HS-5 (cell line): Measurements from ENCODE around the gene PSD4.

Experiments
- DNase-seq: peaks from one replicate; pipeline ENCODE4 v3.0.0-alpha.2; 2012; ENCODE audit warnings: low read depth

The PSD4 gene

GRCh38 chr2:113223813-113224212, 50.0 kb downstream of the PSD4 start:
- DNase-seq = no peak

GRCh38 chr2:113224647-113225236, 51.0 kb downstream of the PSD4 start:
- DNase-seq = no peak

GRCh38 chr2:113225263-113226259, 51.8 kb downstream of the PSD4 start:
- no peak for DNase-seq

- DNase-seq = no peak
These were observed 52.7 kb downstream of the PSD4 start for GRCh38 chr2:113226462-113226861.

- DNase-seq = no peak
These were observed 53.5 kb downstream of the PSD4 start for GRCh38 chr2:113227290-113227689.

- no peak for DNase-seq
These were observed 53.9 kb downstream of the PSD4 start for GRCh38 chr2:113227698-113228097.

GRCh38 chr2:113228351-113228750, 54.6 kb downstream of the PSD4 start:
- no peak for DNase-seq

- no peak for DNase-seq
These were observed 55.4 kb downstream of the PSD4 start for GRCh38 chr2:113228991-113229716.

- DNase-seq = no peak
These were observed 56.0 kb downstream of the PSD4 start for GRCh38 chr2:113229795-113230194.

GRCh38 chr2:113230531-113230930, 56.8 kb downstream of the PSD4 start:
- DNase-seq = no peak

GRCh38 chr2:113231064-113231463, 57.3 kb downstream of the PSD4 start:
- no peak for DNase-seq

GRCh38 chr2:113232123-113232522, 58.4 kb downstream of the PSD4 start:
- DNase-seq = no peak

GRCh38 chr2:113232740-113233139, 59.0 kb downstream of the PSD4 start:
- no peak for DNase-seq

GRCh38 chr2:113233593-113234550, 60.1 kb downstream of the PSD4 start:
- no peak for DNase-seq

- no peak for DNase-seq
These were observed 61.1 kb downstream of the PSD4 start for GRCh38 chr2:113234721-113235346.

GRCh38 chr2:113235347-113236226, 61.8 kb downstream of the PSD4 start:
- DNase-seq = peak; percentile 81

- DNase-seq = no peak
These were observed 62.8 kb downstream of the PSD4 start for GRCh38 chr2:113236367-113237159.

- DNase-seq = no peak
These were observed 63.9 kb downstream of the PSD4 start for GRCh38 chr2:113237604-113238160.
